Measurements from ENCODE around the gene IL11RA.

IL11RA gene

DNA sequence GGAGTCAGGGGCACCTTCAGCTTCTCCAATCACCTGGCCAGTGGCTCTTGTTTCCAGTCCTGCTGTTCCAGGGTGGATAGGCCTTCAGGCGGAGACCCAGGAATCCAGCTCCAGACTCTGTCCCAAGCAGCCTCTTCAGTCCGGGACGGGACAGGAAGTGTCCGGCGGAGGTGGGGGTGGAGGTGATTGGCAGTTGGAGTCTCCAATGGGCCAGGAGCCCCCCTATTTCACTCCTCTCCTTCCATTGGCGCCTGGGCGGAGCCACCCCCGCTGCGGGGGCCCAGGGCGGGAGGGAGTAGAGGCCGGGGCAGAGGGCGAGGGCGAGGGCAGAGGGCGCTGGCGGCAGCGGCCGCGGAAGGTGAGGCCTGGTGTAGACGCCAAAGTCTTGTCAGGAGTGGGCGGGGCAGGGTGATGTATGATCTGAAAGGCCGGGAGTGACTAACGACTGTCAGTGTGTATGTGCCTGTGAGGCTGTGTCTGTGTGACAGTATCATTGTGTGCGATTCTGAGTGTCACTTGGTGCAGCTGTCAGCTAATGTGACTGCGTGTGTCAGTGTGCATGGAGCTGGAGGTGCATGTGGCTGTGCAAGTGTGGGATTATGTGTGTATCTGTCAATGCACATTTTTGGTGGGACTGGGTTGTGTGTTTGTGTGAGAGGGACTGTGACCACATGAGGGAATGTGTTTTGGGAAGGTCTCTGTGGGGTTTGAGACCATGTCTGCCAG lies at the start of gene IL11RA:
TSS of gene IL11RA (plus strand) at position 310 of the 726 bp plus-strand sequence. CDS start 3,033 bp downstream, outside the sequence.
- peak; percentile 32 to 54 for DNase-seq (ENCODE audit: low read depth in 2 of 2)

DNA sequence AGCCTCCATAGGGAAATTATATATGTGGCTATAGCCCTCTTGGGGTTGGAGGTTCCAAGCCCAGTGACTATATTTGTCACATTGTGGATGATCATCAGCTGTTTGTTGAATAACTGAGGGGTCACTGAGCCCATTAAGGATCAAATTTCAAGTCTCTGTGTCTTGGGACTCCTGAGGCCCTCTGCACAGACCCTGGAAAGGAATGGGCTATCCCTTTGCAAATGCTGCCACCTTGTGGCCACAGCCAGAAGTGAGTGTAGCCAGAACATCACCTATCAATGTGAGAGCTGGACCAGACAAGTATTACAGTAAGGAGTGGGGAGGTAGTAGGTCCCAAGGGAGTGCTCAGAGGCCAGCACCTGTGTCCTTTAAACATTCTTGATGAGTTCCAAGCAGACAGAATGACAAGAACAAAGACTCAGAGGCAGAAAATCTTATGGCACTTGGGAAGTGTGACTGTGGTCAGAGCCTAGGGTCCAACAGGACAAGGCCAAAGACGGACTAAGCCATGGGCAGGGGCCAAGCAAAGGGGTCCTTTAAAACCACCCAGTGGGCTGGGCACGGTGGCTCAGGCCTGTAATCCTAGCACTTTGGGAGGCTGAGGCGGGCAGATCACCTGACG lies 48.3 kb upstream of the IL11RA start:
- DNase-seq (ENCODE audit: low read depth in 2 of 2) = peak; percentile 54 to 61

DNA sequence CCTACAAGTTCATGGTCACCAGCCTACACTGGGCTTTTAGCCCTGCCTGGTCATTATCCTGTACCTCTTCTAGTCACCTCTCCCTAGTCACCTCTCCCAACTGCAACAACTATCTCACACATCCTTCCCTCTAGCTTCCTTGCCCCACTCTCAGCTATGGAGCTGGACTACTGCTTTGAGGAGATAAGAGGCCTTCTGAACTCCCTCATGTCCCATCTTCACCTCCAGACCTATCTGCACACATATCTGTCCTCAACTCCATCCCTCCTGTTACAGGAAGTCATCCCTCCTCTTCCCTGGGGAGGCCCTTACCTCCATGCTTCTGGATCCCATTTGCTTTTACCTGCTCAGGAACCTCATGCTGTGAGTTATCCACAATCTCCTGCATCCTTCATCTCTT lies 45.8 kb upstream of the IL11RA start:
- no peak for DNase-seq (ENCODE audit: low read depth in 2 of 2)

DNA sequence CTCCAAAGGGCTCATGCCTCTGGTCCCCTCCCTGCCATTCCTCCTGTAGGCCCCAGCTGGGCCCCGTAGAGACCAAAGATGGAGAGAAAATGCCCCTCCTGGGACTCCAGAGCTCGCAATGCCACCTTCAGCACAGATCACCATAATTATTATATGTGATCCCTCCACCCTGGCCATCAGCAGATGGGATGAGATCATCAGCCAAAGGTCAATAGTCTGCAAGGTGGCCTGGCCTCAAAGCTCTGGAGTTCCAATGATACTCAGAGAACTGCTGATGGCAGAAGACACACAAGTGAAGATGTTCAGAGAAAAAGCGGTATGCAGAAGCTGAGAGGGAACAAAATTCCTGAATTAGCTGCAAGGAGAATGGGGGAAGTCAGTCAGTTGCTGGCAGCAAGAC lies 45.1 kb upstream of the IL11RA start:
- DNase-seq (ENCODE audit: low read depth in 2 of 2) = no peak

DNA sequence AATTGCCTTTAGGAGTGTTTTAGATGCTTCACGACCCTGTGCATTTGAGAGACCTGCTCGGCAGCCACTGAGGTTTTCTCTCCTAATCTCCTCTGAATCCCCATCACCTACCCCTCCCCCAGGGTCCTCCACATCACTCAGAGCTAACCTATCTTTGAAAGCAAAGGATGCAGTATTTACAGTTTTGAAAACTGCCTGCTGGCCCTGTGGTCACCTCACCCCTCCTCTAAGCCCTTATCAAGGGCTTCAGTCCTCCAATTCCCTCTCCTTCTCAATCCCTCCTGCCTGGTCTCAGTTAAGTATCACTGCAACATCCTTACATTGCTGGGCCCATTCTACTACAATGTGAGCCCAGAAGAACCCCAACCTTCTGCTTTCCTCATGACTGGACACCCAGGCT lies 44.7 kb upstream of the IL11RA start:
- DNase-seq (ENCODE audit: low read depth in 2 of 2) = no peak

DNA sequence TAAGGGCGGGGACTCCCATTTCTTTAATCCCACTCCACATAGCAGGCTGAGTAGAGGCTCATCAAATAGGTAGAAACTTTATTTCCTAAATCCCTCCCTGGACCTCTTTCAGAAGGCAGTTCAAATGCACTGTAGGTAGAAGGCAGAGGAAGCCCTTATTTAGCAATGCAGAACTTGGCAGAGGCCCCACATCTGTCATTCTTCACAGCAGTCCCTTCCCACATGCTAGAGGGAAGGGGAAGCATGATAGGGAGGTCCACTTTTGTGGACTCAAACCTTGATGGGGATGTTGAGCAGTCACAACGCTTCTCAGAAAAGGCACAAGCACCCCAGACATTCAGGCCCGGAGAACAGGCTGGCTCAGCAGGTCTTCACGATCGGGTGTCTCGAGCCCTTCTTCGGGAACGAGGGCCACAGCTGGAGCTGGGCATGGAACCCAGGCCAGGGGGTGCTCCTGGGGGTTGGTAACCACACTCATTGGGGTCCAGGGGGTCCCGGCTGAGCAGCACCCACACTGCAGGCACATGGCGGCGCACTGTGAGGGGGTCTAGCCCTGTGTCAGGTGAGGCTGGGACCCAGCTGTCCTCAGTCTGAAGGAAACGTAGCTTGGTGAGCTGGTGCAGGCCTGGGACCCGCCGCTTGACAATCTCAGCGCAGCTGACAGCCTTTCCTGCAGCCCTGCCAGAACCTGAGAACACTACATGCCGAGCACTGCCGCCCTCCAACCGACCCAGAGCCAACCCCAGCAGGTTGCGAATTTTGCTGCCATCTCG lies 41.4 kb upstream of the IL11RA start:
- DNase-seq (ENCODE audit: low read depth in 2 of 2) = no peak

DNA sequence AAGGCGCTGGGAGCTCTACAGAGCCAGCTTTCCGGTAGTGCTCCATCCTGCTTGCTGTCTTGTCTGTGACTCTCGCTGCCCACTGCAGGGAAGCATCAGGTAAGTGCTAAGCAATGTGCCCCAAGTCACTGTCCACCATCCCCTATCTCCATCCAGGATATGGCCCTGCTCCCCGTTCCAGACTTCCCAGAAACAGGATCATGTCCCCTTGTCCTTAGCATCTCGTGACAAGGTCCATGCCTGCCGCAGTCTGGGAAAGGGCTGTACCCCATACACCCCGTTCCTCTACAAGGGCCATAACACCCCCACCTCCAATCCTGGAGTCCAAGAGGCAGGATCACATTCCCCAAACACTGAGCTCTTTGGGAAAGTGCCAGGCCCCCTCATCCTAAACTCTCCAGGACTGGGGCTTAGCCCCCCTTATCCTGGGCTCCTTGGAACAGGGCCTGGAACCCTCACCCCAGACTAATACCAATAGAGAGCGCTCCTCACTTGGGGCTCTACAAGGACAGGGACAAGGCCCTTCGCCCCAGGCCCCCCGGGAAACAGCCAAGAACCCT lies 40.7 kb upstream of the IL11RA start:
- no peak for DNase-seq (ENCODE audit: low read depth in 2 of 2)

DNA sequence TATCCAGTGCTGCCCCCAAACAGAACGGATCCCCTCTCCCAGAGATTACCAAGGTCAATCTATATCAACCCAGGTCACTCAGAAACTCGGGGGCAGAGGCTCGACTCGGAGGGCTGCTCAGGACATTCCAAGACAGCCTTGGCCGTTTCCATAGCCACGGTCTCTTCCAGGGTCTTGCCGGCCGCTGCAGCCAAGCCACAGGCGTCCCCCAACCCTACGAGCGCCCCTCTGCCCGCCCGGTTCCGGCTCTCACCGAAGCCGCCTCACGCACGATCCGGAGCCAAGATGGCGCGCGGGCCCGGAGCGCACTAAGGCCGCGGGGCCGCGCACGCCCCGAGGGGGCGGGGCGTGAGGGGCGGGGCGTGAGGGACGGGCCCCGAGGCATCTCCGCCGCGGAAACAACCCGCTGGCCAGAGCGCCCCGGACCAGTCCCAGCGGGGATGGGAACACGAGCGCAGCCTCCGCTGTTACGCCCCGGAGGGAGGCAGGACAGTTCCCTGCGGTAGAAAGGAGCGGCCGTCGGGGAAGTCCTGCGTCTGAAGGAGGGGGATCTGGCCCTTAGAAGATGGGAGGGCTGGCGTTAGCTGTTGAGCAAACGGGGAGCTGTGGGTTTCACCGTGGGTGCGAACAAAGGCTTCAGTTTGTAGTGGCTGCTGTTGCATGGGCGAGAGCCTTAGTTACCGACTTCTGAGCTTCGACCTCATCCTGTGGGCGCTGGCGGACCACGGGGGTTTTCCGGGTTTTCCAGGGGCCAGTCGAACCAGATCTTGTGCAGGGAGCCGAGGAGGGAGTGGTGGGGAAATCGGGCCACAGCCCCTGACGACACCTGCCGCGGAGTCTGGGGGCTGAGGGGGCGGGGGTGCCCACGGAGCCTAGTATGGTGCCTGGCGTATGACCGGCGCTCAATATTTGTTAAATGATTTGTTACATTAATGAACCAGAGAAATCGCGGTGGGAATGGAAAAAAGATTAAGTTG lies 39.9 kb upstream of the IL11RA start, which contains the start of gene RPP25L:
TSS of gene RPP25L (minus strand) at position 287 of the 977 bp plus-strand sequence. CDS start 801 bp downstream, outside the sequence.
- DNase-seq (ENCODE audit: low read depth in 2 of 2) = peak; percentile 73 to 81

DNA sequence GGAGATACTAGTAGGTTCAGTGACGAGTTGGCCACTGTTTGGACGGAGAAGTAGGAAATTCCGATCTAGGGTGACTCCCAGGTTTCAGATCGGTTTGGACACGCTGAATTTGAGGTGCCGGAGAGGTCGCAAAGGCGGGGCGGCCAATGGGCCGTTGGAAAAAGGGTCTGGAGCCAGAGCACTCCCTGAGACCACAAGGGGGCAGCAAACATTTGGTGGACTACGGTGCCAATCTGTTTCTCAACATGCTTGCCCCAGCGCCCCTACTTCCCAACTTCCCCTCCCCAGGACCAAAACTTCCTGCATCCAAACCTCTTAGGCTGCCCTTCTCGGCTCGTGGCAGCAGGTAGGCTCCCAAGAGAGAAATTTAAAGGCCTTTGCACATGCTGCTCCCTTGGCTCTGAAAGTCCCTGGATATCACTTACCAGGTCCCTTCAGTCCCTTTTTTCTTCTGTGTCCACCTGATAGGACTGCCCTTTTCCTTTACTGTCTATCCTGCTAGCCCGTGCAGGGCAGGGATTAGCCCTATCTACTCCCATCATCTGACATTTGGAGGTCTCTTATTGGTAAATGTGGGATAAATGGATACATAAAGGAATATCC lies 39.1 kb upstream of the IL11RA start:
- DNase-seq (ENCODE audit: low read depth in 2 of 2) = peak; percentile 38 to 52

DNA sequence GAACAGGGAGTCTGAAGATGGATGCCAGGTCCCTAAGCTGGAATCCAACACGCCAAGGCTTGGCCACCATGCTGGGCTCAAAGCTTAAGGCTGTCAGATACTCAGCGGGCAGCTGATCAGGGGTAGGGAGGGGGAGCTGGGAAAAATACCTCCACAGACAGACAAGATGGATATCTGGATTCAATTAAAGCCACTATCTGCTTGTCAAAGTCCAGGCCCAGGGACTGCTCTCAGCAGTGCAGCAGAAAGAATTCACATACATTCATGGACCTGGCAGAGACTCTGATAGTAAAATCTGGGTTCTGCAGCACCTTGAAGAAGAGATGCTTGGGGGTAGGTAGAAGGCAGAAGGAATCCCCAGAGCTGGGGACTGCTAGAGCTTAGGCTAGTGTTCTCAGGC lies 36.9 kb upstream of the IL11RA start:
- DNase-seq (ENCODE audit: low read depth in 2 of 2) = no peak

DNA sequence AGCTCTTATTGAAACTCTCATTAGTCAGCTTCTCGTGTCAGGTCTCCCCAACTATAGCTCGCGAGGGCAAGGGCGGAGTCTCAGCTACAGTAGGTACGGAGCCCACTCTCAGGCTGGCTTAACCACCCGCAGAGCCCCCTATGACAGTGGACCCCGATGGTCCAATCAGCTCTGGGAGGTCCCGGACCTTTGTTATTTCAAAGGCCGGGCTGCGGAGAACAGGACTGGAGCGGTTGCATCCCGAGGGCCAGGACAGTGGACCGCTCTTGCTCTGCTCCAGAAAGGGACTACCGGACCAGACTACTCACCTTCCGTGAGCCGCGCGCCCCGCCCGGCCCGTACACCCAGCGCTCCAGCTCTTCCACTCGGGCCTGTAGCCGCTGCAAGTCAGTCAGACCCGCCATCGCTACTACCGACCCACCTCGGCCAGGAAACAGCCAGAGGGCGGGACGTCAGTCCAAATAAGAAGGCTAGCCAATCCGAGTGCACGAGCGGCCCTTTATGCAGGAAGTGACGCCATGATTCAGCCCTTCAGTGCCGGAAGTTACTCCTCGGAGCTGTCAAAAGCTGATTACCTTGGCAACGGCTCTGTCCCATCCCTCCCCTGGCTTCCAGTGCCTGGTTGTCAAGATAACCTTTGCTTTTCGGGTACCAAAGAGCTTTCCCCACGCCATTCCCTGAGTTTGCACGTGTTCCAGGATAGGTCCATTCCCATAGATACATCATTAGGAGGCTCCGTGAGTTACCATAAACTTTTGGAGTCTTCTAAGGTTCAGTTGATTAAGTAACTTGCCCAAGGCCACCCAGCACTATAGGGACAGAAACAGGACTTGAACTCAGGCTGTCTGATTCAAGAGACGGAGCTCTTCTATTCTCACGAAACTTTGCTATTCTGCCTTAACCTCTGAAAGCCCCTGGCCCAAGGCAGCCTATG lies 31.7 kb upstream of the IL11RA start, which contains the start of gene DCTN3:
TSS of gene DCTN3 (minus strand) at position 435 of the 934 bp plus-strand sequence. CDS start at position 404, 31 bp downstream.
- DNase-seq (ENCODE audit: low read depth in 2 of 2) = peak; percentile 82 to 85

DNA sequence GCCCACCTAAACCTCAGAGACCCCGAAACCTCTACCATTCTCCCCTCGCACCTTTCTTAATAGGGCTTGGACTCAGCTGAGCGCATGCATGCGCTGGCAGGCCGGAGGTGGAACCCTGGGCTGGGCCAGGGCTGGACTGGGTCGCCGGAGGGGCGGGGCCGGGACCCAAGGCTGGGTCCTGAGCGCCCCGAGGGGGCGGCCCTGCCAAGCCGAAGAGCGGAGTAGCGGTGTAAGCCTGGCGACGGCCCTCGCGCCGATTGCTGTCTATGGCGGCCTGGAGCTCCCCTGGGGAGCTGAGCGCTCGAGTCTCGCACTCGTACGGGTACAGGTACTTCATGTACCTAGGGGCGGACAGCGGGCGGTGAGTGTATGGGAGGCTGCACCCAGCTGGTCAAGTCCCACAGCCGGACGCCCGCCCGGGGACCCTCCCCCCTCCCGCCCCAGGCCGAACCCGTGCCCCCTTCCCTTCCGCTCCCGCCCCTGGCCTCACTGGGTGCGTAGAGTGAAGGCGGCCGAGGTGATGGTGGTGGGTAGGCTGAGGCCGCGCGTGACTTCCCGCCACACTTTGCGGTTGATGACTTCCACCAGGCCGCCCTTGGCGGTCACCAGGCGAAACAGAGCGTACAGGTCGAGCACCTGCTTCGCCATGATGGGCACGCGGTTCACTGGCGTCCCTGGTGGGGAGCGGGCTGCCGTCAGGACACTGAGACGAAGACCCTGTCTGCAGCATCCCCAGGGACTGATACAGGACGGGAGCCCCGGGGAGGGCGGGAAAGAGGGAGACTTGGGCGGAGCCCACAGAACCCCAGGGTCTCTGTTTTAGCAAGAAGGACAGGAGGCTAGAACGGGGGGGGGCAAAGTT lies 28.4 kb upstream of the IL11RA start:
- no peak for DNase-seq (ENCODE audit: low read depth in 2 of 2)

DNA sequence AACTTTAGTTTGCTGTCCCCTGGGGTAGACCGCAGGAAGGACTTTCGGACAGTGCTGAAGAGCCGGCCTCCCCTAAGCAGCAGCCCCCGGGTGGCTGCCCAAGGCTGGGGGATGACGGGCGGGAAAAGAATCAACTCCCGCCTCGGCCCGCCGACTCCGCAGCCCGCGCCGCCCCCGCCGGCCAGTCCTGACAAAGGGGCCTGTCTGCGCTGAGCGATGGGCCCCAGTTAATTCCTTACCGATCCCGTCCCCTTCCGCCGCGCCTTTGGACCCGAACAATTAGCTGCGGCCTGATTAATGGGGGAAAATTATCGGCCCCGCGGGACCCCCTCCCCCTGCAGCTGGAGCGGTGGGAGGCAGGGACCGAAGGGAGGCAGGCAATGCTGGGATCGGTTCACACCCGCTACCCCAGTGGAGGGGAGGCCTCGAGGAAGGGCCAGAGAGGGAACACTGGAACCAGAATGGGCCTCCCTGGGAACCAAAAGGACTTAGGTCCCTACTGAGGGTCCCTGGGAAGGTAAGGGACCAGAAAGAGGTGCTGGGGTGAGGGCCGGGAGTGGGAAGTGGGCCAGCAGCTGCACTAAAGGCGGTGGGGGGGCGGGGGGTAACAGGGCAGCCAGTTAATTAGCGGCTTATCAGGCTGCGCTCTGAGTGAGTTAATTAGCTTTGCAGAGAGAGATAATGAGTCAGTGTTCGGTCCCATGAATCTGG lies 27.4 kb upstream of the IL11RA start:
- DNase-seq (ENCODE audit: low read depth in 2 of 2) = no peak

DNA sequence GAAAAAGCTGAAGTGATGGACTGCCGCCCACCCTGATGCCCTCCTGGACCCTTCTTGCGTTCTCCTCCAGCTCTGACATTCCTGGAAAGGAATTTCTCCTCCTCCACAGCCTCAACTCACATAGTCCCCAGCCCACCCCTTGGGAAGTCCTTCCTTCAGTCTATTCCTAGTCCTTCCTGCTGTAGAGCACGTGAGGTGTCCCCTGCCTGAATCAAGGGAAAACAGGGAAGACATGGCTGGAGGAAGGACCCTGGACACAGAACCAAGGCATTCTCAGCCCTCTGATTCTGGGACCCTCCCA lies 26.8 kb upstream of the IL11RA start:
- no peak for DNase-seq (ENCODE audit: low read depth in 2 of 2)

DNA sequence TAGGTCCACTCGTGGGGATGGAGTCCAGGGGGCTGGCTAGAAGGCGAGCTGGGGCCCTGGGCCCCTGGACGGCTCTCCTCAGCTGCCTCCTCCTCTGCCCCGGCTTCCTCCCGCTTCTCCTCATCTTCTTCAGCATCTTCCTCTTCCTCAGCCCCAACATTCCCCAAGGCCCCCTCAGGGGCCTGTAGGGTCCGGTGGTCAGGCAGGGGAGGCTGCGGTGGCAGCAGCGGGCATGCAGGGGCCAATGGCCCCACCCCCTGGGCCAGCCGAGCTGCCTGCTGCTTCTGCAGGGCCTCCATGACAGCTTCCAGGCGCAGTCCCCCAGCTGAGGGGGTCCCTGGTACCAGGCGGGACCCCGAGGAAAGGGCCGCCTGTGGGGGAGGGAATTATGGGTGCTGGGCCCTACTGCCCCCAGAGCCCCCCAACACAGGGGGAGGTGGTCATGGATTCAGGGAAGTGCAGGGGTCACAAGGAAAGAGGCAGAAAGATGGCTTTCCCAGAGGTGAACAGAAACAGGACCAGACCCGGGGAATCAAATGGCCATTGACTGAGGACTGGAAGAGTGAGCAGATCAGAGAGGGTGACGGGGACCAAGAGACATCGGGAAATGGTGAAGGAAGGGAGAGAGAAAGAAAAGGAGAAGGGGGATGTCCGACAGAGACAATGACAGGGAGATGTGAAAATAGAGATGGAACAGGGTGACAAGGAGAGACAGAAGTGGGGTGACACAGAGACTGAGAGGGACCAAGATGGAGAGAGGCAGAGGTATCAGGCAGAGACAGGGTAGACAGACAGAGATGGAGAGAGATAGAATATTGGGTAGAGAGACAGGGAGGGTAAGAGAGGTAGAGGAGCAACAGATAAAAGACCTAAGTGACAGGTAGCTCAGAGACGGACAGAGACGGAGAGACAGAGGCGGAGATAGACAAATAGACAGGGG lies 24.0 kb upstream of the IL11RA start:
- DNase-seq (ENCODE audit: low read depth in 2 of 2) = no peak

DNA sequence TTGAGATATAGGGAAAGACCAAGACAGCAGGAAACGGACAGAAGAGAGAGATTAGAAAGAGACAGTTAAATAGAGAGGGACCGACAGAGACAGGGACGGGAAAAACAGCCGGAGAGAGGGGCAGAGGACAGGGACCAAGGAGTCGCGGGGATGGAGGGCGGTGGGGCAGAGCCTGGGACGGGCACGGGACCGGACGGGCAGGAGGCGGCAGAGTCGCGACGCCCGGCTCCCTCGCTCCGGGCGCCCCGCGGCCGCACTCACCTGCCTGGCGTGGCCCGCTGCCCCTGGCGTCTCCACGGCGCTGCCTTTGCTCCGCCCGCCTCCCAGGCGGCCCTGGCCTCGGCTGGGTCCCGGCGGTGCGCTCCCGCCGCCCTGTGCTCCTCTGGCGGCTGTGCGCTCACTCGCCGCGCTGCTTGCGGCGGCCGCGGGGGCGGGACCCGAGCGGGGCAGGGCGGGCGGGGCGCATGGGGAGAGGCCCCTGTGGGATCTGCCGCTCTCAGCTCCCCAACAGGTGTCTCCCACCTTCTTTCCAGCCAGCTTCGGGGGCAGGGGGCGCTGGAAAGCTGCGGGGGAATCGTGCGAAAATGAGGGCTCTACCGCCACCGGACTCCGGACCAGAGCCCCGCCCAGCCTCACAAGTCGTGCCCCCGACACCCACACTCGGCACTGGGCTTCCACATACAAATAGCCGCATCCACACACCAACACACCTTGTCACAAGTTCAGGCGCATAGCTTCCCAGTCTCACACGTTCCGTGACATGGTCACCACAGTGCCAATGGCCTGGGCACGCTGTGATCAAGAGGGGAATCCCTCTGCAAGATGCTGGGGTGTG lies 23.1 kb upstream of the IL11RA start, which contains the start of gene ARID3C:
TSS of gene ARID3C (minus strand) at position 411 of the 835 bp plus-strand sequence. CDS start 1,052 bp downstream, outside the sequence.
- DNase-seq (ENCODE audit: low read depth in 2 of 2) = no peak

Data from stimulated activated CD8-positive, alpha-beta memory T cell treated with anti-CD3 and anti-CD28 coated beads, Interleukin-15, amount 100 ng/mL, for 48 hours (primary cell).